Activated T-helper 1 cell treated with anti-CD3 and anti-CD28 coated beads, Interleukin-12 subunit alpha, Interleukin-12 subunit beta, Interleukin-2, Interleukin-4 antibody, amounts not matched to agents 30 ng/mL and 10 ng/mL and 1 ng/mL, durations not matched to agents 14 hours and 24 hours and 36 hours (primary cell): ENCODE data around the gene ELAVL3. TPM values are rescaled to one million over a fixed set of nuclear protein-coding genes. Genes with fewer than 3 reads are reported as not detected.
"Not testable (repeated sequence)": the region's sequence is repeated elsewhere in the genome, so short reads cannot be mapped to it uniquely, and the experiment has no call there.

Source experiments
- DNase-seq: peaks from one replicate; pipeline ENCODE4 v3.0.0; 2021; ENCODE audit warnings: low spot score
- H3K27ac Mint-ChIP-seq: one replicate; pipeline ENCODE4 v1.8.0; 2021; ENCODE audit warnings: mild to moderate bottlenecking, mixed read lengths
- H3K27me3 Mint-ChIP-seq: one replicate; pipeline ENCODE4 v1.8.0; 2022; ENCODE audit warnings: mild to moderate bottlenecking, moderate library complexity, mixed read lengths; ENCODE audit not compliant: insufficient read depth
- H3K36me3 Mint-ChIP-seq: one replicate; pipeline ENCODE4 v1.8.0; 2021; ENCODE audit warnings: low read depth, mixed read lengths
- H3K4me1 Mint-ChIP-seq: one replicate; pipeline ENCODE4 v1.8.0; 2021; ENCODE audit warnings: low read depth, mixed read lengths
- H3K4me3 Mint-ChIP-seq: one replicate; pipeline ENCODE4 v1.8.0; 2021; ENCODE audit warnings: mild to moderate bottlenecking, moderate library complexity, mixed read lengths
- H3K9me3 Mint-ChIP-seq: one replicate; pipeline ENCODE4 v1.8.0; 2021; ENCODE audit warnings: mixed read lengths
- intact Hi-C: fragments of 100-400 bp; cut with micrococcal nuclease; formaldehyde crosslinking; loops from one replicate; pipeline ENCODE4 v1.15.1; 2024
- total RNA-seq: library from RNA; stranded (reverse); gene quantifications from 2 replicates; pipeline ENCODE4 v1.2.3, GENCODE V29; 2022

The ELAVL3 gene
- total RNA-seq, 1 donor from 2014 or later, result 0.34 TPM

DNA sequence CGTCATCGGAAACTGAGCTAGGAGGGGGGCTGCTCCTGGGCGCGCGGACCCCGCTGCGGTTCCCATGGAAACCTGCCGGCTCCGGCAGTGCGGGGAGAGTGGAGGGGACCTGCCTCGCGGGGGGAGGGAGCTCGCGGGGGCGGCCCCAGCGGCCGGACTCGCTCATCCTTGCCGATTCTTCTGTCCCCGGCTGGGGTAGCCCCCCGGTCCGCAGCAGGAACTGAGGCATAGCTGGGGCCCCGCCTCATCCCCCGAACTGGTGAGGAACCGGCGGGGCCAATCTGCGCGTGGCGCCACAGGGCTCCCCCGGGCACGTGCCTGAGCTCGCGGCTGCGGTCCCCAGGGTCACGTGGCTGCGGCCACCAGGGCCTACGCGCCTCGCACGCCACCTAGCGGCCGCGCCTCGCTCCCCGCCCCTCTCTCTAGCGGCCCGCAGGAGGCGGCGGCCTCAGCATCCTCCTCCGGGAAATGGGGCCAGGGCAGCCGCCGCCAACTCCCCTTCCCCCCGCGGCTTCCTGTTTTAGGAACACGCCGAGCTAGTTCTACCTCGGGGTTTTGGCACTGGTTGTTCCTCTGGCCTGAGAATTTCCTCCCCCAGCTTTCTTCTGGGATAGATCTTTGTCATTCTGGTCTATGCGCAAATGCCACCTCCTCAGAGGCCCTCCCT, 1.7 kb upstream of the ELAVL3 start:
- peak overlapping the region; percentile 88 for H3K27ac Mint-ChIP-seq
- peak overlapping the region; percentile 82 for H3K4me3 Mint-ChIP-seq
- H3K9me3 Mint-ChIP-seq, result no peaks in the 10 kb centered on the region
- intact Hi-C loops, result loop anchor here (1.0 to 5.0 kb wide), 10 partner anchors 23 to 345 kb away; partner anchors contain the start of genes CCDC159, ELOF1, ODAD3 and PRKCSH
- DNase-seq, result peak; percentile 84
- peaks cover 25% of the 10 kb centered on the region for H3K27me3 Mint-ChIP-seq
- peaks cover 16% of the 10 kb centered on the region for H3K4me1 Mint-ChIP-seq
- H3K36me3 Mint-ChIP-seq, result peaks cover 7% of the 10 kb centered on the region

GRCh38 chr19:11481534-11482383, 913 bp upstream of the ELAVL3 start:
- DNase-seq, result peak; percentile 77
- Mint-ChIP-seq H3K4me1 (peaks cover 16% of the 10 kb centered on the region), H3K27ac (peak overlapping the region; percentile 78), H3K36me3 (peaks cover 7% of the 10 kb centered on the region), H3K27me3 (peaks cover 31% of the 10 kb centered on the region), H3K4me3 (peak overlapping the region; percentile 82), H3K9me3 (no peaks in the 10 kb centered on the region)
- intact Hi-C loops, result loop anchor here (1.0 to 5.0 kb wide), 10 partner anchors 24 to 344 kb away; partner anchors contain the start of genes CCDC159, ELOF1, ODAD3 and PRKCSH

- Mint-ChIP-seq H3K4me1 (peaks cover 16% of the 10 kb centered on the region), H3K4me3 (no peak overlapping the region), H3K27me3 (peaks cover 34% of the 10 kb centered on the region), H3K27ac (no peak overlapping the region), H3K9me3 (no peaks in the 10 kb centered on the region), H3K36me3 (peaks cover 5% of the 10 kb centered on the region)
- no peak for DNase-seq
- intact Hi-C loops, result loop anchor here (5.0 kb wide), 2 partner anchors 58 to 343 kb away; no protein-coding TSS in a partner anchor
Measured at GRCh38 chr19:11479898-11480714, 740 bp downstream of the ELAVL3 start.

GRCh38 chr19:11479090-11479897, 1.6 kb downstream of the ELAVL3 start:
- no peak overlapping the region for H3K4me3 Mint-ChIP-seq
- no peaks in the 10 kb centered on the region for H3K9me3 Mint-ChIP-seq
- peak; percentile 17 for DNase-seq
- H3K27ac Mint-ChIP-seq, result no peak overlapping the region
- peaks cover 36% of the 10 kb centered on the region for H3K27me3 Mint-ChIP-seq
- intact Hi-C loops, result no loop called here
- peaks cover 16% of the 10 kb centered on the region for H3K4me1 Mint-ChIP-seq
- peaks cover 4% of the 10 kb centered on the region for H3K36me3 Mint-ChIP-seq

- intact Hi-C loops, result no loop called here
- Mint-ChIP-seq H3K27me3 (peaks cover 36% of the 10 kb centered on the region), H3K4me1 (peaks cover 16% of the 10 kb centered on the region), H3K36me3 (peaks cover 4% of the 10 kb centered on the region), H3K27ac (no peak overlapping the region), H3K9me3 (no peaks in the 10 kb centered on the region), H3K4me3 (no peak overlapping the region)
- no peak for DNase-seq
Measured at GRCh38 chr19:11478167-11479089, 2.4 kb downstream of the ELAVL3 start.

- Mint-ChIP-seq H3K9me3 (no peaks in the 10 kb centered on the region), H3K36me3 (peaks cover 1% of the 10 kb centered on the region), H3K4me1 (no peaks in the 10 kb centered on the region), H3K27ac (no peak overlapping the region), H3K27me3 (peaks cover 32% of the 10 kb centered on the region), H3K4me3 (no peak overlapping the region)
- no peak for DNase-seq
- intact Hi-C loops, result no loop called here
Measured at GRCh38 chr19:11475861-11476260, 5.0 kb downstream of the ELAVL3 start.

DNA sequence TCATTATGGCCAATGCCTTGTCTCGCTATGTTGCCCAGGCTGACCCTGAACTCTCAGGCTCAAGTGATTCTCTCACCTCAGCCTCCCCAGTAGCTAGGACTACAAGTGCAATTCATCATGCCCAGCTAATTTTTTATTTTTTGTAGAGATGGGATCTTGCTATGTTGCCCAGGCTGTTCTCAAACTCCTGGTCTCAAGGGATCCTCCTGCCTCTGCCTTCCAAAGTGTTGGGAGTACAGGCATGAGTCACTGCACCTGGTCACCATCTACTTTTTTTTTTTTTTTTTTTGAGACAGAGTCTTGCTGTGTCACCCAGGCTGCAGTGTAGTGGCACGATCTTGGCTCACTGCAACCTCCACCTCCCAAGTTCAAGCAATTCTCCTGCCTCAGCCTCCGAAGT, 5.5 kb downstream of the ELAVL3 start:
- H3K27me3 Mint-ChIP-seq, result peaks cover 32% of the 10 kb centered on the region
- intact Hi-C loops, H3K4me3 Mint-ChIP-seq, H3K9me3 Mint-ChIP-seq, H3K4me1 Mint-ChIP-seq, DNase-seq, H3K36me3 Mint-ChIP-seq, H3K27ac Mint-ChIP-seq: not testable (repeated sequence)

DNA sequence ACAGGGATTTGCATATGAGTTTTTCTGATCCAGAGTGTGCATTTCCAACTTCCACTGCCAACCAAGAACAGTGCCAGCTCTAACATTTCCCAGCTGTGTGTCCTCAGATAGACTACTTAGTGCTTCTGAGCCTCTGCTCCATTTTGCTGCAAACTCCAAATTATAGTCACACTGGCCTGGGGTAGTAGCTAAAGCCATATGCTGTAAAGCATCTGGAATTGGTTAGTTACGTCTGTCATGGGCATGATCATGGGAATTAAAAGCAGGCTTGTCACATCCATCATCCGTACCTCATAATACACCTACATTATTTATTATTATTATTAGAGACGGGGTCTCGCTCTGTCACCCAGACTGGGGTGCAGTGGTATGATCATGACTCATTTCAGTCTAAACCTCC, 7.1 kb downstream of the ELAVL3 start:
- H3K36me3 Mint-ChIP-seq, result no peaks in the 10 kb centered on the region
- no peaks in the 10 kb centered on the region for H3K4me1 Mint-ChIP-seq
- no peak overlapping the region for H3K4me3 Mint-ChIP-seq
- intact Hi-C loops, result no loop called here
- no peak for DNase-seq
- H3K9me3 Mint-ChIP-seq, result no peaks in the 10 kb centered on the region
- H3K27ac Mint-ChIP-seq, result no peak overlapping the region
- peaks cover 26% of the 10 kb centered on the region for H3K27me3 Mint-ChIP-seq

DNA sequence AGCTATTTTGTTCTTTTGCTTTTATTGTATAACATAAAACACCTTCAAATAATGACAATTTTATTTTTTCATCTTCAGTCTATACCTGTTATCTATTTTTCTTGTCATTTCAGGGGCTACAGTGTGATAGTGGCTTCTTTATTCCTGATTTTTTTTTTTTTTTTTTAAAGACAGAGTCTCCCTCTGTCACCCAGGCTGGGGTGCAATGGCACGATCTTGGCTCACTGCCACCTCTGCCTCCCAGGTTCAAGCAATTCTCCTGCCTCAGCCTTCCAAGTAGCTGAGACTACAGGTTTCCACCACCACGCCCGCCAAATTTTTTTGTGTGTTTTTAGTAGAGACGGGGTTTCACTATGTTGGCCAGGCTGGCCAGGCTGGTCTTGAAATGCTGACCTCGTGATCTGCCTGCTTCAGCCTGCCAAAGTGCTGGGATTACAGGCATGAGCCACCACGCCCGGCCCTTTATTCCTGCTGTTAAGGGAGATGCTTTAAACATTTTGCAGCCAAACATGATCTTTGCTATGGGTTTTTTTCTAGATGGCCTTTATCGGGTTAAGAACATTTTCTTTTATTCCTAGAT, 12.5 kb downstream of the ELAVL3 start:
- H3K27me3 Mint-ChIP-seq, H3K9me3 Mint-ChIP-seq, H3K27ac Mint-ChIP-seq, DNase-seq, intact Hi-C loops, H3K4me1 Mint-ChIP-seq, H3K36me3 Mint-ChIP-seq, H3K4me3 Mint-ChIP-seq: not testable (repeated sequence)

GRCh38 chr19:11465600-11465999, 15.2 kb downstream of the ELAVL3 start:
- peaks cover 4% of the 10 kb centered on the region for H3K27me3 Mint-ChIP-seq
- H3K36me3 Mint-ChIP-seq, result no peaks in the 10 kb centered on the region
- no peak overlapping the region for H3K4me3 Mint-ChIP-seq
- H3K27ac Mint-ChIP-seq, result no peak overlapping the region
- DNase-seq, result no peak
- H3K9me3 Mint-ChIP-seq, result no peaks in the 10 kb centered on the region
- intact Hi-C loops, result no loop called here
- no peaks in the 10 kb centered on the region for H3K4me1 Mint-ChIP-seq
